ENCODE data around the gene CALR.
"Not testable (repeated sequence)": the region's sequence is repeated elsewhere in the genome, so short reads cannot be mapped to it uniquely, and the experiment has no call there.

Gene CALR

GRCh38 chr19:12976109-12976508 is 37.7 kb downstream of the CALR start:
- FAIRE-seq: not testable (repeated sequence)

GRCh38 chr19:12979974-12980373 is 41.6 kb downstream of the CALR start:
- DNase-seq (ENCODE audit: low spot score) (no peak), FAIRE-seq (no peak)

More at GRCh38 chr19:12976109-12976508, 37.7 kb downstream of the CALR start:
- not testable (repeated sequence) for DNase-seq (ENCODE audit: low spot score)

- FAIRE-seq (no peak), DNase-seq (ENCODE audit: low spot score) (no peak)
These were observed 44.2 kb downstream of the CALR start for GRCh38 chr19:12982648-12983047.

- DNase-seq (ENCODE audit: low spot score) (no peak), FAIRE-seq (no peak)
These were observed 44.7 kb downstream of the CALR start for GRCh38 chr19:12983091-12983490.

GRCh38 chr19:12983542-12984142 is 45.2 kb downstream of the CALR start:
- peak; percentile 44 for DNase-seq (ENCODE audit: low spot score)
- no peak for FAIRE-seq

GRCh38 chr19:12984143-12984627 is 45.8 kb downstream of the CALR start:
- no peak for DNase-seq (ENCODE audit: low spot score)
- no peak for FAIRE-seq

- no peak for DNase-seq (ENCODE audit: low spot score)
- FAIRE-seq: no peak
These were observed 46.3 kb downstream of the CALR start for GRCh38 chr19:12984683-12985048.

- FAIRE-seq (no peak), DNase-seq (ENCODE audit: low spot score) (peak; percentile 71)
These were observed 46.8 kb downstream of the CALR start for GRCh38 chr19:12985049-12985776.

GRCh38 chr19:12986726-12987125 is 48.3 kb downstream of the CALR start:
- no peak for DNase-seq (ENCODE audit: low spot score)
- FAIRE-seq: no peak

- FAIRE-seq (no peak), DNase-seq (ENCODE audit: low spot score) (no peak)
These were observed 48.8 kb downstream of the CALR start for GRCh38 chr19:12987190-12987589.

- FAIRE-seq (no peak), DNase-seq (ENCODE audit: low spot score) (no peak)
These were observed 49.4 kb downstream of the CALR start for GRCh38 chr19:12987781-12988180.

- DNase-seq (ENCODE audit: low spot score) (no peak), FAIRE-seq (no peak)
These were observed 52.0 kb downstream of the CALR start for GRCh38 chr19:12990431-12990830.

GRCh38 chr19:12990853-12991252 is 52.4 kb downstream of the CALR start:
- FAIRE-seq: no peak
- DNase-seq (ENCODE audit: low spot score): no peak

- no peak for DNase-seq (ENCODE audit: low spot score)
- no peak for FAIRE-seq
These were observed 52.9 kb downstream of the CALR start for GRCh38 chr19:12991296-12991695.

GRCh38 chr19:12992729-12993128 is 54.3 kb downstream of the CALR start:
- DNase-seq (ENCODE audit: low spot score): no peak
- FAIRE-seq: no peak

GRCh38 chr19:12993562-12993961 is 55.2 kb downstream of the CALR start:
- no peak for DNase-seq (ENCODE audit: low spot score)
- no peak for FAIRE-seq

Measured in RCC 7860 (cell line).